T-cell (primary cell): Measurements from ENCODE around the gene BCL2A1. TPM values are rescaled to one million over a fixed set of nuclear protein-coding genes. Genes with fewer than 3 reads are reported as not detected.
"Not testable (repeated sequence)": the region's sequence is repeated elsewhere in the genome, so short reads cannot be mapped to it uniquely, and the experiment has no call there.

ENCODE experiments used
- ATAC-seq, 4 experiments: fragments of 200-7000 bp in 3 of 4; fragments of 150-1000 bp in 1 of 4; cut with Tn5 transposase; replicated peaks in 1 of 4; 1 replicate in 3 of 4; 2 replicates in 1 of 4; pipeline ENCODE4 v1.10.0; 2021; ENCODE audit warnings: moderate library complexity in 3 of 4, mild to moderate bottlenecking in 2 of 4, moderate number of reproducible peaks in 1 of 4
- CTCF ChIA-PET, 2 donors: fragments of 300-600 bp; sonication (Branson Sonifier 250); formaldehyde crosslinking; loops; one replicate each; lab custom pipeline; 2022; ENCODE audit warnings: antibody characterized with exemption in 2 of 2; lab: Charles Lee
- POLR2A ChIA-PET, 2 donors: fragments of 300-600 bp; sonication (Branson Sonifier 250); formaldehyde crosslinking; loops; one replicate each; lab custom pipeline; 2022; ENCODE audit warnings: antibody characterized with exemption in 2 of 2; lab: Charles Lee
- DNase-seq, 35 experiments: peaks; one replicate each; pipeline versions ENCODE4 v3.0.0 to v3.0.0-alpha.2; 2013 to 2023
- H3K27ac ChIP-seq: one replicate; pipeline ENCODE4 v1.5.1; 2013; ENCODE audit warnings: low read length
- H3K27me3 ChIP-seq, 2 experiments: replicated peaks in 1 of 2; 1 replicate in 1 of 2; 2 replicates in 1 of 2; pipeline versions ENCODE4 v1.6.1 to v1.7.0; 2013; ENCODE audit warnings: low read length in 1 of 2, mixed read lengths in 1 of 2; ENCODE audit not compliant: control insufficient read depth in 2 of 2, insufficient read depth in 2 of 2; ENCODE audit errors: extremely low read depth in 1 of 2
- H3K36me3 ChIP-seq, 2 donors: 1 replicate in 1 of 2; 2 replicates in 1 of 2; pipeline versions ENCODE4 v1.6.1 to v1.7.0; 2013; ENCODE audit warnings: low read length in 1 of 2; ENCODE audit not compliant: control insufficient read depth in 2 of 2, insufficient read depth in 1 of 2; ENCODE audit errors: extremely low read depth in 1 of 2
- H3K4me1 ChIP-seq, 2 experiments: 1 replicate in 1 of 2; 2 replicates in 1 of 2; pipeline versions ENCODE4 v1.6.1 to v1.7.0; 2013; ENCODE audit warnings: low read length in 2 of 2, mixed read lengths in 1 of 2; ENCODE audit not compliant: insufficient read depth in 2 of 2, control insufficient read depth in 1 of 2; ENCODE audit errors: extremely low read depth in 1 of 2
- H3K4me3 ChIP-seq, 2 donors: 1 replicate in 1 of 2; 2 replicates in 1 of 2; pipeline versions ENCODE4 v1.5.1 to v1.7.0; 2013; ENCODE audit warnings: mild to moderate bottlenecking in 2 of 2, low read length in 1 of 2, moderate library complexity in 1 of 2; ENCODE audit not compliant: control insufficient read depth in 1 of 2; ENCODE audit errors: extremely low read depth in 1 of 2
- H3K9me3 ChIP-seq: 2 replicates; pipeline ENCODE4 v1.7.0; 2013
- H3K27ac Mint-ChIP-seq, 2 donors: one replicate each; pipeline ENCODE4 v1.8.0; 2020 to 2021; ENCODE audit warnings: mild to moderate bottlenecking in 2 of 2, mixed read lengths in 2 of 2
- H3K27me3 Mint-ChIP-seq, 2 donors: one replicate each; pipeline ENCODE4 v1.8.0; 2021 to 2022; ENCODE audit warnings: mixed read lengths in 2 of 2
- H3K36me3 Mint-ChIP-seq: one replicate; pipeline ENCODE4 v1.8.0; 2021; ENCODE audit warnings: mixed read lengths
- H3K4me1 Mint-ChIP-seq, 3 donors: one replicate each; pipeline ENCODE4 v1.8.0; 2020 to 2022; ENCODE audit warnings: mixed read lengths in 3 of 3, mild to moderate bottlenecking in 1 of 3
- H3K4me3 Mint-ChIP-seq, 3 donors: one replicate each; pipeline ENCODE4 v1.8.0; 2020 to 2022; ENCODE audit warnings: mild to moderate bottlenecking in 3 of 3, mixed read lengths in 3 of 3, moderate library complexity in 3 of 3
- H3K9me3 Mint-ChIP-seq, 3 donors: one replicate each; pipeline ENCODE4 v1.8.0; 2020 to 2022; ENCODE audit warnings: mixed read lengths in 3 of 3
- WGBS: methylation state at CpG from one replicate; pipeline ENCODE4 v1.1.5; 2013; ENCODE audit warnings: missing lambda C conversion rate; ENCODE audit not compliant: insufficient coverage; 5-methylcytosine and 5-hydroxymethylcytosine counted together
- total RNA-seq, 35 experiments: library from RNA in 6 of 35; stranded (reverse) in 6 of 35; fragments of 120-200 nt in 1 of 35; gene quantifications; one replicate each; pipeline versions ENCODE4 v1.2.1 to v1.2.4 and lab custom pipeline; 2013 to 2026

Gene BCL2A1
- total RNA-seq, 5 donors from 2014 or later (not counting 1 experiment from before 2014, with no cell fraction given), result 10.6 to 26.2 (median 13.6) TPM

DNA sequence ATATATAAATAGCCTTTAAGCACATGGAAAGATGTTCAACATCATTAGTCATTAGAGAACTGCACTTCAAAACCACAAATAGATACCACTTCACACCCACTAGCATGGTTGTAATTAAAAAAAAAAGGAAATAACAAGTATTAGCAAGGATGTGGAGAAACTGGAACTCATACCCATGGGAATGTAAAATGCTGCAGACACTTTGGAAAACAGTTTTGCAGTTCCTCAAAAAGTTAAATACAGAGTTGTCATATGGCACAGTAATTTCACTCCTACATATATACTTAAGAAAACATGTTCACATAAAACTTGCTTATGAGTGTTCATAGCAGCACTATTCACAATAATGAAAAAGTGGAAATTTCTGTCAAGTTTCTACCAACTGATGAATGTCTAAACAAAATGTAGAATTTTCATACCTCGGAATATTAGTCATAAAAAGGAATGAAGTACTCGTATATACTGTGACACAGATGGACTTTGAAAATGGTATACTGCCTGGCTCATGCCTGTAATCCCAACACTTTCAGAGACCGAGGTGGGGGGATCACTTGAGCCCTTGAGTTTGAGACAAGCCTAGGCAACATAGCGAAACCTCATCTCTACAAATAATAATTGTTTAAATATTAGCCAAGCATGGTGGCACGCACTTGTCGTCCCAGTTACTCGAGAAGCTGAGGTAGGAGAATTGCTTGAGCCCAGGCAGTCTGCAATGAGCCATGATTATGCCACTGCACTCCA, 28.1 kb downstream of the BCL2A1 start:
- H3K9me3 Mint-ChIP-seq, result no peaks in the 10 kb centered on the region
- ChIA-PET POLR2A (no interaction called here), CTCF (interaction anchor here in 1 of 2 donors (0.7 kb wide), 1 partner anchor 35 kb away, joined by 3 read pairs; no protein-coding TSS in a partner anchor)
- no peaks in the 10 kb centered on the region for H3K36me3 ChIP-seq
- no peak overlapping the region for H3K4me3 Mint-ChIP-seq
- peaks cover 5% of the 10 kb centered on the region in 2 donors for H3K27me3 Mint-ChIP-seq
- no peak overlapping the region for H3K27ac Mint-ChIP-seq
- no peaks in the 10 kb centered on the region for H3K36me3 Mint-ChIP-seq
- WGBS, result no CpG with 5 or more reads among the region's 7 CpGs
- no peaks in the 10 kb centered on the region for H3K27me3 ChIP-seq
- no peaks in the 10 kb centered on the region for H3K9me3 ChIP-seq
- H3K4me1 ChIP-seq, result no peaks in the 10 kb centered on the region
- H3K4me1 Mint-ChIP-seq, result no peaks in the 10 kb centered on the region
- ATAC-seq (no peak), DNase-seq (no peak)
- H3K27ac ChIP-seq, result no peak overlapping the region
- H3K4me3 ChIP-seq, result no peak overlapping the region

DNA sequence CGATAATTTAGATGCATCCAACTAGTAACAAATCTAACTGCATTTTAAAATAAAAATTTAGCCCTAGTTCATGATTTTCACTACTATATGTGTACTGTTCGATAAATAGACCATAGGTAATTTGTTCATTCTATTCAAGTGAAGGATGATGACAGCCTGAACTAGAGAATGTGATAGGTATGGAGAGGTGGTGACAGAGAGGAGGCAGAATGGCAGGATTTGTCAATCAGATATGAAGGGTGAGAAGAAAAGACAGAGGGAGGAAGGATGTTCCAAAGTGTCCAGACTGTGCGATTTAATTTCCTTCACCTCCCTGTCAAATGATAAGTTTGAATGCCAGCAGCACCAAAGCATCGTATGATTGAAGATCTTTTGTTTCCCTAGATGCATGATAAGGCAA, 31.6 kb downstream of the BCL2A1 start:
- H3K27me3 ChIP-seq, result no peaks in the 10 kb centered on the region
- no peaks in the 10 kb centered on the region for H3K4me1 Mint-ChIP-seq
- WGBS, result no CpG with 5 or more reads among the region's 4 CpGs
- H3K4me1 ChIP-seq, result no peaks in the 10 kb centered on the region
- H3K4me3 ChIP-seq, result no peak overlapping the region
- peaks cover 5% of the 10 kb centered on the region in 2 donors for H3K27me3 Mint-ChIP-seq
- DNase-seq (no peak), ATAC-seq (no peak)
- no peaks in the 10 kb centered on the region for H3K9me3 Mint-ChIP-seq
- H3K36me3 ChIP-seq, result no peaks in the 10 kb centered on the region
- H3K27ac Mint-ChIP-seq, result no peak overlapping the region
- H3K27ac ChIP-seq, result no peak overlapping the region
- no peaks in the 10 kb centered on the region for H3K36me3 Mint-ChIP-seq
- ChIA-PET CTCF (no interaction called here), POLR2A (no interaction called here)
- no peak overlapping the region for H3K4me3 Mint-ChIP-seq
- H3K9me3 ChIP-seq, result no peaks in the 10 kb centered on the region

DNA sequence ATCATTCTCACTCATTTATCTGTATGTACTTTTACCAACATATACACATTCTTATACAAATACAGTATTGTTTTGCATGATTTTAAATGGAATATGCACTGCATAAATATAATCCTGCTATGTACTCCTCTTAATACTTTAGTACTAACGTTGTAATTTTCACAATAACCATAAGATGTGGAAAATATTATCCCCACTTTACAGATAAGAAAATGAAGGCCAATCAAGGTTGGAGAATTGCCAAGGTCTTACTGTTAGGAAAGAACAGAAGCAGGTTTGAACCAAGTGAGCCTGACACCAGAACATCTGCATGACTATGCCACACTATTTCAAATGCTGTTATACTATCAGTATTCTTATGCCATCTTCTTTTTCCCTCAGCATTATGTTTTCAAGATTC, 32.9 kb downstream of the BCL2A1 start:
- no peak overlapping the region for H3K27ac ChIP-seq
- Mint-ChIP-seq H3K27ac (no peak overlapping the region), H3K9me3 (no peaks in the 10 kb centered on the region), H3K27me3 (peaks cover 5% of the 10 kb centered on the region in 2 donors), H3K36me3 (no peaks in the 10 kb centered on the region), H3K4me3 (no peak overlapping the region), H3K4me1 (peaks cover 3 to 9% (median 4%) of the 10 kb centered on the region in 3 donors)
- no CpG with 5 or more reads among the region's 1 CpG for WGBS
- no peaks in the 10 kb centered on the region for H3K27me3 ChIP-seq
- DNase-seq, result no peak
- CTCF ChIA-PET, result no interaction called here
- POLR2A ChIA-PET, result interaction anchor here in 1 of 2 donors (0.6 kb wide), 1 partner anchor 15 kb away, joined by 5 read pairs; no protein-coding TSS in a partner anchor
- H3K9me3 ChIP-seq, result no peaks in the 10 kb centered on the region
- no peaks in the 10 kb centered on the region for H3K4me1 ChIP-seq
- no peak overlapping the region for H3K4me3 ChIP-seq
- ATAC-seq, result no peak
- H3K36me3 ChIP-seq, result no peaks in the 10 kb centered on the region

DNA sequence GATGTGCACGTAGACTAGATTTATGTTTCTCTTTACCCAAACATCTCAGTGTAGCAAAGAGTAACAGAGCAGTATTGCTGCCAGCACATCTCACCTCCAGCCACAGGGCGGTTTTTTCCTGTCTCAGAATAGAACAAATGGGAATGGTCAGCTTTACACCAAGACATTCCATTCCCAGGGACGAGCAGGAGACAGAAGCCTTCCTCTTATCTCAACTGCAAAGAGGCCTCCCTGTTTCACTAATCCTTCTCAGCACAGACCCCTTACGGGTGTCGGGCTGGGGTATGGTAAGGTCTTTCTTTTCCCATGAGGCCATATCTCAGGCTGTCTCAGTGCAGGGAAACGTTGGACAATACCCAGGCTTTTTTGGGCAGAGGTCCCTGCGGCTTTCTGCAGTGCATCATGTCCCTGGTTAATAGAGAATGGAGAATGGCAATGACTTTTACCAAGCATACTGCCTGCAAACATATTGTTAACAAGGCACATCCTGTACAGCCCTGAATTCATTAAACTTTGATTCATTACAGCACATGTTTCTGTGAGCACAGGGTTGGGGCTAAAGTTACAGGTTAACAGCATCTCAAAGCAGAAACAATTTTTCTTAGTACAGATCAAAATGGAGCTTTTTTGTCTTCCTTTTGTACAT, 35.3 kb downstream of the BCL2A1 start:
- H3K27ac ChIP-seq, H3K9me3 Mint-ChIP-seq, POLR2A ChIA-PET, ATAC-seq, H3K9me3 ChIP-seq, H3K27ac Mint-ChIP-seq, H3K4me3 ChIP-seq, H3K27me3 ChIP-seq, H3K4me1 ChIP-seq, H3K4me3 Mint-ChIP-seq, H3K36me3 ChIP-seq, H3K36me3 Mint-ChIP-seq, DNase-seq: not testable (repeated sequence)
- CTCF ChIA-PET, result interaction anchor here (0.6 kb wide), 2 partner anchors 10 to 513 kb away, joined by 3 read pairs; no protein-coding TSS in a partner anchor
- Mint-ChIP-seq H3K4me1 (peaks cover 3 to 14% (median 5%) of the 10 kb centered on the region in 3 donors), H3K27me3 (peaks cover 5 to 12% of the 10 kb centered on the region in 2 donors)
- WGBS, result 86% methylated on average over 1 of the region's 7 CpGs

DNA sequence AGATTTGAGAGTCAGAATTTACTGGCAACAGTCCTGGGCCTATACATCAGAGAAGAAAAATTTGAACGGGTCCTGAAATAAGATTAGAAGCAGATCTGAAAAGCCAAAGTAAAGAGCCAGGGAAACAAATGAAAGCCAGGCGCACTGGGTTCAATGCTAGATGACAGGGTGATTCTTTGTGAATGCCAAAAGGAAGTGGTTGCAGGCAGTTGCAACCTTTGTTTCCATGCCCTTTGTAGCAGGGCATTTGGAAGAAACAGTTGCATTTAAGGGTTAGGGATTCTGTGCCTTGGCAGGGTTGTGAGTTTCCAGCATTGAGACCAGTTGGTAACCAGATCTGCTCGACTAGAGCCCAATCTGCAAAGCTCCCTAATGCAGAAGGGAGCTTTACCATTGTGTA, 37.8 kb downstream of the BCL2A1 start:
- H3K4me1 ChIP-seq, result no peaks in the 10 kb centered on the region
- H3K4me3 ChIP-seq, result no peak overlapping the region
- Mint-ChIP-seq H3K27me3 (peaks cover 0 to 11% of the 10 kb centered on the region in 2 donors), H3K4me1 (peaks cover 3 to 14% (median 5%) of the 10 kb centered on the region in 3 donors), H3K9me3 (no peaks in the 10 kb centered on the region), H3K27ac (no peak overlapping the region), H3K4me3 (no peak overlapping the region), H3K36me3 (no peaks in the 10 kb centered on the region)
- ATAC-seq (no peak), DNase-seq (no peak)
- H3K27ac ChIP-seq, result no peak overlapping the region
- CTCF ChIA-PET, result no interaction called here
- H3K36me3 ChIP-seq, result no peaks in the 10 kb centered on the region
- H3K9me3 ChIP-seq, result no peaks in the 10 kb centered on the region
- POLR2A ChIA-PET, result no interaction called here
- no peaks in the 10 kb centered on the region for H3K27me3 ChIP-seq
- WGBS, result 35% methylated on average over 2 of the region's 3 CpGs

DNA sequence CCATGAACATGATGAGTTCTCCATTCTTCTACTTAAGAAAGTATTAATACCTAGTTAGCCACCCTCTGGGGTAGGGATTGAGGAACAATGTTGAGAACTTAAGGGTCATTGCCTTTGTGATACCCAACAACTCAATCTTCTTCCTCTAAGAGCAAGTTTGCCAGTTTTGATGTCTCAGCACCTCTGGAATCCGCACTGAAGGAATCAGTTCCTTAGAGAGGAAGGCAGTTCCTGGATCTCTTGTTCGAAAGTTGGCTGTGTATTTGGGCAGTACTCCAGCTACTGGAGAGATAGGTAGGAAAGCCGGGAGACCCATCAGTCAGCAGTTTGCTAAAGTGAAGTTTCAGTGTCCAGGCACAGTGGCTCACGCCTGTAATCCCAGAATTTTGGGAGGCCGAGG, 38.5 kb downstream of the BCL2A1 start:
- H3K27me3 ChIP-seq, result no peaks in the 10 kb centered on the region
- H3K9me3 ChIP-seq, result no peaks in the 10 kb centered on the region
- DNase-seq (no peak), ATAC-seq (no peak)
- Mint-ChIP-seq H3K4me3 (no peak overlapping the region), H3K27me3 (peaks cover 0 to 11% of the 10 kb centered on the region in 2 donors), H3K9me3 (no peaks in the 10 kb centered on the region), H3K36me3 (no peaks in the 10 kb centered on the region), H3K27ac (no peak overlapping the region), H3K4me1 (peaks cover 3 to 14% (median 5%) of the 10 kb centered on the region in 3 donors)
- H3K4me3 ChIP-seq, result no peak overlapping the region
- H3K36me3 ChIP-seq, result no peaks in the 10 kb centered on the region
- WGBS, result 91% methylated on average over 3 of the region's 5 CpGs
- POLR2A ChIA-PET, result no interaction called here
- no peak overlapping the region for H3K27ac ChIP-seq
- no peaks in the 10 kb centered on the region for H3K4me1 ChIP-seq
- CTCF ChIA-PET, result no interaction called here
